Prostate gland (tissue), 2 donors: ENCODE data around the gene KIFC1. TPM values are rescaled to one million over a fixed set of nuclear protein-coding genes. Genes with fewer than 3 reads are reported as not detected.

Experiments
- DNase-seq: peaks from one replicate; pipeline ENCODE4 v3.0.0-alpha.2; 2019; ENCODE audit warnings: low spot score
- H3K27ac ChIP-seq, 2 donors: fragments of 200-600 bp; sonication (generic); 2 replicates each; pipeline ENCODE4 v1.5.1; 2017 to 2019
- H3K27me3 ChIP-seq: fragments of 200-600 bp; sonication (generic); replicated peaks from 2 replicates; pipeline ENCODE4 v1.5.1; 2019; ENCODE audit not compliant: insufficient read depth
- H3K36me3 ChIP-seq, 2 donors: fragments of 200-600 bp; sonication (generic); 1 replicate in 1 of 2; 2 replicates in 1 of 2; pipeline versions ENCODE4 v1.5.1 to v1.8.1; 2017 to 2019
- H3K4me1 ChIP-seq: fragments of 200-600 bp; sonication (generic); replicated peaks from 2 replicates; pipeline ENCODE4 v1.5.1; 2019
- H3K4me3 ChIP-seq, 2 donors: fragments of 200-600 bp; sonication (generic); 2 replicates each; pipeline ENCODE4 v1.5.1; 2017 to 2019
- H3K9me3 ChIP-seq: fragments of 200-600 bp; sonication (generic); 2 replicates; pipeline ENCODE4 v1.5.1; 2017
- CTCF ChIP-seq, 4 experiments: fragments of 200-600 bp in 2 of 4; fragments of 450-650 bp in 2 of 4; sonication (generic) in 2 of 4; IDR thresholded peaks; 1 replicate in 3 of 4; 2 replicates in 1 of 4; pipeline ENCODE4 v1.5.1; 2016 to 2019; ENCODE audit warnings: antibody characterized with exemption in 4 of 4, mild to moderate bottlenecking in 2 of 4, moderate library complexity in 2 of 4
- POLR2A ChIP-seq: fragments of 450-650 bp; IDR thresholded peaks from one replicate; pipeline ENCODE4 v1.6.1; 2016; ENCODE audit warnings: antibody characterized with exemption, mild to moderate bottlenecking
- POLR2AphosphoS5 ChIP-seq: sonication (generic); formaldehyde crosslinking; IDR thresholded peaks from one replicate; pipeline ENCODE4 v1.6.1; 2017; ENCODE audit warnings: antibody characterized with exemption
- WGBS: methylation state at CpG from one replicate; pipeline ENCODE4 v1.1.5; 2018; 5-methylcytosine and 5-hydroxymethylcytosine counted together
- intact Hi-C: fragments of 100-400 bp; cut with DNase I; formaldehyde crosslinking; loops from one replicate; pipeline ENCODE4 v1.14.2; 2022
- total RNA-seq, 2 donors: library from RNA; depleted of rRNA; stranded (reverse); fragments of >200 nt; gene quantifications; one replicate each; pipeline ENCODE4 v1.1.0, GENCODE V29; 2016

The KIFC1 gene
- total RNA-seq, 2 donors from 2014 or later, result 5.8 to 6.5 TPM

GRCh38 chr6:33441457-33441856 lies 49.8 kb downstream of the KIFC1 start:
- no peak overlapping the region for H3K4me3 ChIP-seq
- intact Hi-C loops, result no loop called here
- DNase-seq, result no peak
- 92% methylated on average over 9 of the region's 9 CpGs for WGBS
- H3K4me1 ChIP-seq, result no peaks in the 10 kb centered on the region
- H3K27me3 ChIP-seq, result no peaks in the 10 kb centered on the region
- H3K27ac ChIP-seq, result no peak overlapping the region
- TF ChIP-seq POLR2A (no peak), POLR2AphosphoS5 (no peak), CTCF (IDR thresholded peaks at IDR 0.05) (no peak)
- H3K36me3 ChIP-seq, result peaks cover 2 to 9% of the 10 kb centered on the region in 2 donors
- no peaks in the 10 kb centered on the region for H3K9me3 ChIP-seq

GRCh38 chr6:33442283-33442682 lies 50.7 kb downstream of the KIFC1 start:
- WGBS, result 86% methylated on average over 8 of the region's 8 CpGs
- Histone ChIP-seq H3K36me3 (peaks cover 2 to 9% of the 10 kb centered on the region in 2 donors), H3K9me3 (no peaks in the 10 kb centered on the region), H3K4me3 (no peak overlapping the region), H3K27me3 (no peaks in the 10 kb centered on the region), H3K27ac (no peak overlapping the region), H3K4me1 (no peaks in the 10 kb centered on the region)
- intact Hi-C loops, result no loop called here
- no peak for TF ChIP-seq CTCF (IDR thresholded peaks at IDR 0.05)
- TF ChIP-seq POLR2AphosphoS5, result no peak
- no peak for TF ChIP-seq POLR2A
- no peak for DNase-seq

- 83% methylated on average over 17 of the region's 17 CpGs for WGBS
Measured at GRCh38 chr6:33443025-33443424, 51.4 kb downstream of the KIFC1 start.

GRCh38 chr6:33443619-33444504 lies 52.2 kb downstream of the KIFC1 start:
- intact Hi-C loops, result no loop called here
- 90% methylated on average over 15 of the region's 18 CpGs for WGBS
- H3K4me3 ChIP-seq, result no peak overlapping the region
- TF ChIP-seq POLR2AphosphoS5 (no peak), POLR2A (no peak), CTCF (IDR thresholded peaks at IDR 0.05) (no peak)
- DNase-seq, result no peak
- no peaks in the 10 kb centered on the region for H3K9me3 ChIP-seq
- H3K4me1 ChIP-seq, result no peaks in the 10 kb centered on the region
- no peaks in the 10 kb centered on the region for H3K36me3 ChIP-seq
- no peaks in the 10 kb centered on the region for H3K27me3 ChIP-seq
- no peak overlapping the region for H3K27ac ChIP-seq

More at GRCh38 chr6:33443025-33443424, 51.4 kb downstream of the KIFC1 start:
- no peak for DNase-seq
- intact Hi-C loops, result no loop called here
- H3K9me3 ChIP-seq, result no peaks in the 10 kb centered on the region
- H3K27me3 ChIP-seq, result no peaks in the 10 kb centered on the region
- H3K4me3 ChIP-seq, result no peak overlapping the region
- no peak overlapping the region for H3K27ac ChIP-seq
- H3K36me3 ChIP-seq, result peaks cover 0 to 3% of the 10 kb centered on the region in 2 donors
- H3K4me1 ChIP-seq, result no peaks in the 10 kb centered on the region
- TF ChIP-seq POLR2AphosphoS5 (no peak), POLR2A (no peak), CTCF (IDR thresholded peaks at IDR 0.05) (no peak)
